Measurements from ENCODE around the gene CBX7. TPM values are rescaled to one million over a fixed set of nuclear protein-coding genes. Genes with fewer than 3 reads are reported as not detected.

The CBX7 gene
- polyA plus RNA-seq, 1 donor from 2014 or later, result 4.4 TPM

- no peaks in the 10 kb centered on the region for H3K9me2 ChIP-seq (ENCODE audit: insufficient read depth, low read length)
- H2AFZ ChIP-seq (ENCODE audit: low read depth, low read length), result no peak overlapping the region
- no peaks in the 10 kb centered on the region for H3F3A ChIP-seq (ENCODE audit: insufficient read depth, low read length, poor library complexity, severe bottlenecking)
- H3K9ac ChIP-seq (ENCODE audit: low read length), result no peak overlapping the region
- H3K27me3 ChIP-seq (ENCODE audit: insufficient read depth, low read depth, low read length), result no peaks in the 10 kb centered on the region
- no peak overlapping the region for H3K27ac ChIP-seq (ENCODE audit: low read length)
- H3K4me3 ChIP-seq (ENCODE audit: low read length), result no peak overlapping the region
- no peaks in the 10 kb centered on the region for H3K79me2 ChIP-seq (replicated peaks; ENCODE audit: insufficient read depth, low read length)
- no peaks in the 10 kb centered on the region for H4K20me1 ChIP-seq (ENCODE audit: insufficient read depth)
- no peak overlapping the region for H3K4me2 ChIP-seq (ENCODE audit: low read length)
- H3K36me3 ChIP-seq (ENCODE audit: insufficient read depth, low read length), result no peaks in the 10 kb centered on the region
- TF ChIP-seq POLR2AphosphoS5 (IDR thresholded peaks at IDR 0.05) (no peak), TAF1 (IDR thresholded peaks at IDR 0.05; ENCODE audit: low read depth) (no peak), EZH2 (IDR thresholded peaks at IDR 0.05; ENCODE audit: borderline replicate concordance, insufficient read depth, low read length, poor library complexity, severe bottlenecking) (no peak), CTCF (IDR thresholded peaks at IDR 0.05; ENCODE audit: poor library complexity, severe bottlenecking) (no peak), SMC3 (conservative IDR thresholded peaks at IDR 0.05; ENCODE audit: poor library complexity) (no peak), RAD21 (conservative IDR thresholded peaks at IDR 0.05) (no peak), MXI1 (conservative IDR thresholded peaks at IDR 0.05; ENCODE audit: poor library complexity, severe bottlenecking) (no peak)
- H3K9me3 ChIP-seq (ENCODE audit: low read length), result no peaks in the 10 kb centered on the region
Measured at GRCh38 chr22:39081598-39081997, 70.9 kb downstream of the CBX7 start.

GRCh38 chr22:39081016-39081415, 71.5 kb downstream of the CBX7 start:
- Histone ChIP-seq H3K36me3 (ENCODE audit: insufficient read depth, low read length) (no peaks in the 10 kb centered on the region), H3K27ac (ENCODE audit: low read length) (no peak overlapping the region), H3K4me3 (ENCODE audit: low read length) (no peak overlapping the region), H4K20me1 (ENCODE audit: insufficient read depth) (no peaks in the 10 kb centered on the region), H3K9me3 (ENCODE audit: low read length) (no peaks in the 10 kb centered on the region), H3K9me2 (ENCODE audit: insufficient read depth, low read length) (no peaks in the 10 kb centered on the region), H3F3A (ENCODE audit: insufficient read depth, low read length, poor library complexity, severe bottlenecking) (no peaks in the 10 kb centered on the region), H3K27me3 (ENCODE audit: insufficient read depth, low read depth, low read length) (no peaks in the 10 kb centered on the region), H3K9ac (ENCODE audit: low read length) (no peak overlapping the region), H3K4me2 (ENCODE audit: low read length) (no peak overlapping the region), H2AFZ (ENCODE audit: low read depth, low read length) (no peak overlapping the region), H3K79me2 (replicated peaks; ENCODE audit: insufficient read depth, low read length) (no peaks in the 10 kb centered on the region)
- TF ChIP-seq CTCF (IDR thresholded peaks at IDR 0.05; ENCODE audit: poor library complexity, severe bottlenecking) (no peak), REST (IDR thresholded peaks at IDR 0.05; ENCODE audit: borderline replicate concordance) (no peak), EZH2 (IDR thresholded peaks at IDR 0.05; ENCODE audit: borderline replicate concordance, insufficient read depth, low read length, poor library complexity, severe bottlenecking) (no peak), MXI1 (conservative IDR thresholded peaks at IDR 0.05; ENCODE audit: poor library complexity, severe bottlenecking) (no peak)

Small RNA genes lying within 50 kb of the gene (small RNA-seq; reads per million reads assigned to genes)
- 0 reads per million in 3 experiments for gene COX5BP7

Other genes with a start within 250 kb of the CBX7 start
- not detected in 2 replicates for gene APOBEC3A, start 195.1 kb downstream of the CBX7 start, polyA plus RNA-seq
- gene APOBEC3B, start 170.3 kb downstream of the CBX7 start, polyA plus RNA-seq, result not detected in 2 replicates
- gene APOBEC3C, start 138.4 kb downstream of the CBX7 start, polyA plus RNA-seq, result not detected in 2 replicates
- gene APOBEC3D, start 131.6 kb downstream of the CBX7 start, polyA plus RNA-seq, result not detected in 2 replicates
- gene APOBEC3F, start 111.8 kb downstream of the CBX7 start, polyA plus RNA-seq, result not detected in 2 replicates
- gene APOBEC3G, start 75.4 kb downstream of the CBX7 start, polyA plus RNA-seq, result not detected in 2 replicates
- gene APOBEC3H, start 55.4 kb downstream of the CBX7 start, polyA plus RNA-seq, result not detected in 2 replicates
- gene PDGFB, start 92.3 kb upstream of the CBX7 start, polyA plus RNA-seq, result 0.08 and 0.61 TPM in 2 replicates
- gene RPL3, start 166.9 kb upstream of the CBX7 start, polyA plus RNA-seq, result 1,527 and 1,646 TPM in 2 replicates
- gene SYNGR1, start 197.3 kb upstream of the CBX7 start, polyA plus RNA-seq, result 68.4 and 85.4 TPM in 2 replicates
- gene TAB1, start 247.1 kb upstream of the CBX7 start, polyA plus RNA-seq, result 25.3 and 26.5 TPM in 2 replicates

Data from neural cell (in vitro differentiated cells).